ENCODE results near the gene SNAP29.

DNA sequence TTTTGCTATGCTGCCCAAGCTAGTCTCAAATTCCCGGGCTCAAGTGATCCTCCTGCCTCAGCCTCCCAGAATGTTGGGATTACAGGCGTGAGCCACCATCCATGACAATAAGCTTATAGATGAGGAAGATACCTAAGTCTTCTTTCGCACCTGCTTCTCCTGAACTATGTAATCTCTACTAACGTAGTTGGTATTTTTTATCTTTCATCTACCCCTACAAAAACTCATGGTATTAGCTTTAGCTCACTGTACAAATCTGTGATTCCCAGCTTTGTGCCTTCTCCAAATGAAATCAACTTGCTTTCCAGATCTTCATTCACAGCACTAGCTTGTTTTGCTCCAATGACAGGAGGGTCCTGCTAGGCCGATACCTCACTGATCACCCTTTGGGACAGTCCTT lies 36.6 kb upstream of the SNAP29 start:
- TF ChIP-seq, protein P1, sequence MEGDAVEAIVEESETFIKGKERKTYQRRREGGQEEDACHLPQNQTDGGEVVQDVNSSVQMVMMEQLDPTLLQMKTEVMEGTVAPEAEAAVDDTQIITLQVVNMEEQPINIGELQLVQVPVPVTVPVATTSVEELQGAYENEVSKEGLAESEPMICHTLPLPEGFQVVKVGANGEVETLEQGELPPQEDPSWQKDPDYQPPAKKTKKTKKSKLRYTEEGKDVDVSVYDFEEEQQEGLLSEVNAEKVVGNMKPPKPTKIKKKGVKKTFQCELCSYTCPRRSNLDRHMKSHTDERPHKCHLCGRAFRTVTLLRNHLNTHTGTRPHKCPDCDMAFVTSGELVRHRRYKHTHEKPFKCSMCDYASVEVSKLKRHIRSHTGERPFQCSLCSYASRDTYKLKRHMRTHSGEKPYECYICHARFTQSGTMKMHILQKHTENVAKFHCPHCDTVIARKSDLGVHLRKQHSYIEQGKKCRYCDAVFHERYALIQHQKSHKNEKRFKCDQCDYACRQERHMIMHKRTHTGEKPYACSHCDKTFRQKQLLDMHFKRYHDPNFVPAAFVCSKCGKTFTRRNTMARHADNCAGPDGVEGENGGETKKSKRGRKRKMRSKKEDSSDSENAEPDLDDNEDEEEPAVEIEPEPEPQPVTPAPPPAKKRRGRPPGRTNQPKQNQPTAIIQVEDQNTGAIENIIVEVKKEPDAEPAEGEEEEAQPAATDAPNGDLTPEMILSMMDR (IDR thresholded peaks at IDR 0.05; ENCODE audit: low read length), result no peak
- no peak for TF ChIP-seq EZH2 (IDR thresholded peaks at IDR 0.05; ENCODE audit: borderline replicate concordance, low read length)

Measured in OCI-LY1 (cell line).